CD4-positive, alpha-beta T cell (primary cell): ENCODE results near the gene CNNM2. TPM values are rescaled to one million over a fixed set of nuclear protein-coding genes. Genes with fewer than 3 reads are reported as not detected.
A peak's percentile ranks its signal among the peaks of the same experiment; 100 is the strongest.

Experiments
- ATAC-seq: fragments of 200-7000 bp; cut with Tn5 transposase; one replicate; pipeline ENCODE4 v1.10.0; 2022; ENCODE audit warnings: mild to moderate bottlenecking; ENCODE audit not compliant: poor library complexity
- CTCF ChIA-PET: fragments of 350-600 bp; sonication (Branson Sonifier 250); formaldehyde crosslinking; loops from one replicate; lab custom pipeline; 2021; ENCODE audit warnings: antibody characterized with exemption, inconsistent platforms; lab: Charles Lee
- POLR2A ChIA-PET: fragments of 350-600 bp; sonication (Branson Sonifier 250); formaldehyde crosslinking; loops from one replicate; lab custom pipeline; 2021; ENCODE audit warnings: antibody characterized with exemption, inconsistent platforms; lab: Charles Lee
- DNase-seq, 14 experiments: peaks; one replicate each; pipeline ENCODE4 v3.0.0-alpha.2; 2013 to 2020; ENCODE audit warnings: mixed read lengths in 2 of 14
- H3K27ac ChIP-seq, 2 donors: one replicate each; pipeline versions ENCODE4 v1.5.1 to v1.7.0; 2013; ENCODE audit warnings: low read length in 2 of 2, low read depth in 1 of 2, mild to moderate bottlenecking in 1 of 2
- H3K27me3 ChIP-seq, 2 experiments: 1 replicate in 1 of 2; 2 replicates in 1 of 2; pipeline versions ENCODE4 v1.6.1 to v1.7.0; 2013; ENCODE audit warnings: low read length in 2 of 2, control low read depth in 1 of 2, mild to moderate bottlenecking in 1 of 2, moderate library complexity in 1 of 2; ENCODE audit not compliant: insufficient read depth in 2 of 2, control insufficient read depth in 1 of 2
- H3K36me3 ChIP-seq: one replicate; pipeline ENCODE4 v1.6.1; 2013; ENCODE audit warnings: low read length, control low read depth; ENCODE audit not compliant: insufficient read depth
- H3K4me1 ChIP-seq: one replicate; pipeline ENCODE4 v1.6.1; 2013; ENCODE audit warnings: low read length, control low read depth; ENCODE audit not compliant: insufficient read depth
- H3K4me3 ChIP-seq: one replicate; pipeline ENCODE4 v1.5.1; 2013; ENCODE audit warnings: mild to moderate bottlenecking, low read length, moderate library complexity
- H3K9me3 ChIP-seq, 2 experiments: 1 replicate in 1 of 2; 2 replicates in 1 of 2; pipeline versions ENCODE4 v1.6.1 to v1.7.0; 2013; ENCODE audit warnings: low read length in 2 of 2, mild to moderate bottlenecking in 2 of 2, control low read depth in 1 of 2, moderate library complexity in 1 of 2; ENCODE audit not compliant: control insufficient read depth in 1 of 2, insufficient read depth in 1 of 2
- H3K27ac Mint-ChIP-seq: one replicate; pipeline ENCODE4 v1.8.0; 2020; ENCODE audit warnings: mixed read lengths
- H3K27me3 Mint-ChIP-seq: one replicate; pipeline ENCODE4 v1.8.0; 2021; ENCODE audit warnings: mixed read lengths
- H3K36me3 Mint-ChIP-seq: one replicate; pipeline ENCODE4 v1.8.0; 2021; ENCODE audit warnings: low read depth, mixed read lengths
- H3K4me1 Mint-ChIP-seq: one replicate; pipeline ENCODE4 v1.8.0; 2021; ENCODE audit warnings: low read depth, mixed read lengths
- H3K4me3 Mint-ChIP-seq: one replicate; pipeline ENCODE4 v1.8.0; 2020; ENCODE audit warnings: mild to moderate bottlenecking, mixed read lengths
- H3K9me3 Mint-ChIP-seq: one replicate; pipeline ENCODE4 v1.8.0; 2020; ENCODE audit warnings: mixed read lengths
- CTCF ChIP-seq: fragments of 200-600 bp; IDR thresholded peaks from one replicate; pipeline ENCODE4 v1.8.0; 2022; ENCODE audit warnings: antibody characterized with exemption, mild to moderate bottlenecking
- intact Hi-C, 2 experiments: fragments of 100-400 bp; cut with DNase I in 1 of 2; cut with micrococcal nuclease in 1 of 2; formaldehyde crosslinking; loops; one replicate each; pipeline versions ENCODE4 v1.15.1 to v1.9.0; 2023 to 2025; cut with DNase I, micrococcal nuclease
- total RNA-seq, 174 experiments: library from RNA in 2 of 174; stranded (reverse) in 2 of 174; gene quantifications; one replicate each; pipeline ENCODE4 v1.2.3 and lab custom pipeline; 2021 to 2026

The CNNM2 gene
- total RNA-seq, 2 experiments from 2014 or later, result 8.4 to 8.9 TPM

GRCh38 chr10:103083266-103083976 lies 165.3 kb downstream of the CNNM2 start:
- H3K4me3 ChIP-seq, result no peak overlapping the region
- Mint-ChIP-seq H3K4me3 (no peak overlapping the region), H3K27ac (peak overlapping the region; percentile 49), H3K9me3 (no peaks in the 10 kb centered on the region), H3K36me3 (peaks cover 33% of the 10 kb centered on the region), H3K4me1 (no peaks in the 10 kb centered on the region), H3K27me3 (no peaks in the 10 kb centered on the region)
- DNase-seq, result no peak
- POLR2A ChIA-PET, result no interaction called here
- ATAC-seq, result no peak
- intact Hi-C loops, result no loop called here
- H3K27ac ChIP-seq, result no peak overlapping the region
- no peaks in the 10 kb centered on the region for H3K9me3 ChIP-seq
- H3K36me3 ChIP-seq, result peaks cover 38% of the 10 kb centered on the region
- no peaks in the 10 kb centered on the region for H3K27me3 ChIP-seq
- H3K4me1 ChIP-seq, result no peaks in the 10 kb centered on the region
- CTCF ChIA-PET, result no interaction called here
- TF ChIP-seq CTCF, result no peak

GRCh38 chr10:103083977-103084320 lies 165.9 kb downstream of the CNNM2 start:
- intact Hi-C loops, result no loop called here
- no peak for DNase-seq
- POLR2A ChIA-PET, result no interaction called here

GRCh38 chr10:103086261-103086660 lies 168.2 kb downstream of the CNNM2 start:
- CTCF ChIA-PET, result no interaction called here
- H3K27me3 Mint-ChIP-seq, result no peaks in the 10 kb centered on the region
- no peaks in the 10 kb centered on the region for H3K9me3 Mint-ChIP-seq
- H3K4me1 ChIP-seq, result no peaks in the 10 kb centered on the region
- DNase-seq (no peak), ATAC-seq (no peak)
- H3K4me3 Mint-ChIP-seq, result no peak overlapping the region
- no peaks in the 10 kb centered on the region for H3K4me1 Mint-ChIP-seq
- H3K27ac Mint-ChIP-seq, result no peak overlapping the region
- no peak for TF ChIP-seq CTCF
- no peak overlapping the region for H3K4me3 ChIP-seq
- H3K27me3 ChIP-seq, result no peaks in the 10 kb centered on the region
- POLR2A ChIA-PET, result no interaction called here
- H3K36me3 Mint-ChIP-seq, result peaks cover 57% of the 10 kb centered on the region
- H3K36me3 ChIP-seq, result peaks cover 62% of the 10 kb centered on the region
- intact Hi-C loops, result no loop called here
- H3K27ac ChIP-seq, result no peak overlapping the region
- H3K9me3 ChIP-seq, result no peaks in the 10 kb centered on the region

More at GRCh38 chr10:103083977-103084320, 165.9 kb downstream of the CNNM2 start:
- ATAC-seq, result no peak
- no peaks in the 10 kb centered on the region for H3K27me3 ChIP-seq
- Mint-ChIP-seq H3K4me1 (no peaks in the 10 kb centered on the region), H3K9me3 (no peaks in the 10 kb centered on the region), H3K36me3 (peaks cover 36% of the 10 kb centered on the region), H3K4me3 (no peak overlapping the region), H3K27ac (peak overlapping the region; percentile 11), H3K27me3 (no peaks in the 10 kb centered on the region)
- CTCF ChIA-PET, result interaction anchor here (0.8 kb wide), 1 partner anchor 300 kb away, joined by 3 read pairs; no protein-coding TSS in a partner anchor
- peaks cover 39% of the 10 kb centered on the region for H3K36me3 ChIP-seq
- TF ChIP-seq CTCF, result no peak
- no peak overlapping the region for H3K27ac ChIP-seq
- H3K4me1 ChIP-seq, result no peaks in the 10 kb centered on the region
- H3K4me3 ChIP-seq, result no peak overlapping the region
- H3K9me3 ChIP-seq, result no peaks in the 10 kb centered on the region
